ENCODE results near the gene FRMD4A. TPM values are rescaled to one million over a fixed set of nuclear protein-coding genes. Genes with fewer than 3 reads are reported as not detected.
A peak's percentile ranks its signal among the peaks of the same experiment; 100 is the strongest.
"Not testable (repeated sequence)": the region's sequence is repeated elsewhere in the genome, so short reads cannot be mapped to it uniquely, and the experiment has no call there.

FRMD4A gene
- total RNA-seq, 1 experiment from 2014 or later: 0.23 TPM

DNA sequence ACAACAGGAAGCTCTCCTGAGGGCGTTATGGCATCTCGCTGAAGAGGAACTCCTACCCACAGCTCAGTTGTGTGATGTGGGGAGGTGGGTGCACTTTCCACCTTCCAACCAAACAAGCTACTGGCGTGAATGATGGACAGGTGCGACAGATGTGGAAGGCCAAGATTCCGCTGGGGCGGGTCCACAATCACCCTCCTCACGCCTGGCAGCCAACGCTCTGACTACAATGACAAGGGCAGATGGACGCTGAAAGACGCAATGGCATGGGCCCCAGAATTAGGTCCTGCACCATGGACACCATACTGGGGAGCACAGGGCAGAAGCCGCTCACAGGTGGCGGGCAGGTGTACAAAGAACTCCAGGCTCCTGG is 461.4 kb downstream of the FRMD4A start:
- Mint-ChIP-seq H3K27ac (ENCODE audit: low read depth, unreplicated experiment) (no peak overlapping the region), H3K4me3 (ENCODE audit: unreplicated experiment) (no peak overlapping the region), H3K4me1 (ENCODE audit: insufficient read depth, unreplicated experiment) (peaks cover 17% of the 10 kb centered on the region), H3K36me3 (ENCODE audit: insufficient read depth, unreplicated experiment) (no peaks in the 10 kb centered on the region), H3K27me3 (ENCODE audit: insufficient read depth, unreplicated experiment) (no peaks in the 10 kb centered on the region), H3K9me3 (ENCODE audit: unreplicated experiment) (no peaks in the 10 kb centered on the region)
- no TSS peak for BruUV-seq (replicated peaks)
- CTCF ChIA-PET: no interaction called here
- DNase-seq (ENCODE audit: unreplicated experiment): no peak
- TF ChIP-seq, protein P1, sequence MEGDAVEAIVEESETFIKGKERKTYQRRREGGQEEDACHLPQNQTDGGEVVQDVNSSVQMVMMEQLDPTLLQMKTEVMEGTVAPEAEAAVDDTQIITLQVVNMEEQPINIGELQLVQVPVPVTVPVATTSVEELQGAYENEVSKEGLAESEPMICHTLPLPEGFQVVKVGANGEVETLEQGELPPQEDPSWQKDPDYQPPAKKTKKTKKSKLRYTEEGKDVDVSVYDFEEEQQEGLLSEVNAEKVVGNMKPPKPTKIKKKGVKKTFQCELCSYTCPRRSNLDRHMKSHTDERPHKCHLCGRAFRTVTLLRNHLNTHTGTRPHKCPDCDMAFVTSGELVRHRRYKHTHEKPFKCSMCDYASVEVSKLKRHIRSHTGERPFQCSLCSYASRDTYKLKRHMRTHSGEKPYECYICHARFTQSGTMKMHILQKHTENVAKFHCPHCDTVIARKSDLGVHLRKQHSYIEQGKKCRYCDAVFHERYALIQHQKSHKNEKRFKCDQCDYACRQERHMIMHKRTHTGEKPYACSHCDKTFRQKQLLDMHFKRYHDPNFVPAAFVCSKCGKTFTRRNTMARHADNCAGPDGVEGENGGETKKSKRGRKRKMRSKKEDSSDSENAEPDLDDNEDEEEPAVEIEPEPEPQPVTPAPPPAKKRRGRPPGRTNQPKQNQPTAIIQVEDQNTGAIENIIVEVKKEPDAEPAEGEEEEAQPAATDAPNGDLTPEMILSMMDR (IDR thresholded peaks at IDR 0.05; ENCODE audit: unreplicated experiment): no peak
- POLR2A ChIA-PET: no interaction called here
- intact Hi-C loops (cut with micrococcal nuclease): no loop called here

DNA sequence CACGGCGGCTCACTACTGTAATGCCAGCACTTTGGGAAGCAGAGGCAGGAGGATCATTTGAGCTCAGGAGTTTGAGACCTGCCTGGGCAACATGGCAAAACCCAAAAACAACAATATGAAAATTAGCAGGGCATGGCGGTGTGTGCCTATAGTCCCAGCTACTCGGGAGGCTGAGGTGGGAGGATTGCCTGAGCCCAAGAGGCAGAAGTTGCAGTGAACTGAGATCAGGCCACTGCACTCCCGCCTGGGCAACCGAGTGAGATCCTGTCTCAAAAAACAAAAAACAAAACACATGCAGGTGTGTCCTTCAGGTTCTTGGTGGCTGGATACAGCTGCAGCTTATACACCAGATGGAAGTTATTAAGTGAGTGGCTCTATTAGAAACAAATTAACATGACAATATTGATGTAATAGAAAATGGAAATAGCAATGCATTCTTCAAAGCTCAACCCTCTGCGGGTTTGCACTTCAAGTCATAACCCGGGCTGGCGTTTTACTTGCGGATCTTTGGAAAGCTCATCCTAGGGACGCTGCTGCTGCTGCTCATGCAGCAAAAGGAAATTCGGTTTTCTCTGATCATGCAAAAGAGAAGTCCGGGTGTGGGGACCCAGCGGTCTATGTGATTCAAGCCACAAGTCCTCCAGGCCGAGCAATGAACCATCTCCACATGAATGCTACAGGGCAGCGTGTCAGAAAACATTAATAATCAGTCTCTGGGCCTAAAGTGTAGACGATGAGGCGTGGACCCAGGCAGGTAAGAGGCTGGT is 462.0 kb downstream of the FRMD4A start:
- Mint-ChIP-seq H3K27me3 (ENCODE audit: insufficient read depth, unreplicated experiment) (no peaks in the 10 kb centered on the region), H3K4me3 (ENCODE audit: unreplicated experiment) (no peak overlapping the region), H3K4me1 (ENCODE audit: insufficient read depth, unreplicated experiment) (peaks cover 17% of the 10 kb centered on the region), H3K9me3 (ENCODE audit: unreplicated experiment) (no peaks in the 10 kb centered on the region), H3K27ac (ENCODE audit: low read depth, unreplicated experiment) (no peak overlapping the region), H3K36me3 (ENCODE audit: insufficient read depth, unreplicated experiment) (no peaks in the 10 kb centered on the region)
- BruUV-seq (replicated peaks): no TSS peak
- ChIA-PET CTCF (interaction anchor here (0.6 kb wide), 1 partner anchor 18 kb away, joined by 3 read pairs; no protein-coding TSS in a partner anchor), POLR2A (no interaction called here)
- no peak for DNase-seq (ENCODE audit: unreplicated experiment)
- TF ChIP-seq, protein P1 (IDR thresholded peaks at IDR 0.05; ENCODE audit: unreplicated experiment): no peak
- intact Hi-C loops (cut with micrococcal nuclease): no loop called here

DNA sequence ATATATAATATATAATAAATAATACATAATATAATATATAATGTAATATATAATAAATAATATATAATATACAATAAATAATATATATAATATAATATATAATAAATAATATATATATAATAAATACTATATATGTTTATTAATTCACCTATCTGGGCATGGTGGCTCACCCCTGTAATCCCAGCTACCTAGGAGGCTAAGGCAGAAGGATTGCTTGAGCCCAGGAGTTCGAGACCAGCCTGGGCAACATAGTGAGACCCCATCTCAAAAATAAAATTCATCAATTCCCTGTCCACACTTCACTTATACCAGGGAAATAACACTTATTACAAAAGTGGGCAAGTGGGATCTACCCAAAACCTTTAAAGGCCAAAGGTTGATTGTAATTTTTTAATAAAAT is 462.9 kb downstream of the FRMD4A start:
- H3K4me1 Mint-ChIP-seq (ENCODE audit: insufficient read depth, unreplicated experiment): peaks cover 13% of the 10 kb centered on the region
- BruUV-seq (replicated peaks): no TSS peak
- H3K27me3 Mint-ChIP-seq (ENCODE audit: insufficient read depth, unreplicated experiment): no peaks in the 10 kb centered on the region
- TF ChIP-seq, protein P1 (IDR thresholded peaks at IDR 0.05; ENCODE audit: unreplicated experiment): no peak
- intact Hi-C loops (cut with micrococcal nuclease): no loop called here
- CTCF ChIA-PET: no interaction called here
- H3K27ac Mint-ChIP-seq (ENCODE audit: low read depth, unreplicated experiment): no peak overlapping the region
- no peaks in the 10 kb centered on the region for H3K36me3 Mint-ChIP-seq (ENCODE audit: insufficient read depth, unreplicated experiment)
- POLR2A ChIA-PET: no interaction called here
- no peak for DNase-seq (ENCODE audit: unreplicated experiment)
- no peak overlapping the region for H3K4me3 Mint-ChIP-seq (ENCODE audit: unreplicated experiment)
- H3K9me3 Mint-ChIP-seq (ENCODE audit: unreplicated experiment): no peaks in the 10 kb centered on the region

DNA sequence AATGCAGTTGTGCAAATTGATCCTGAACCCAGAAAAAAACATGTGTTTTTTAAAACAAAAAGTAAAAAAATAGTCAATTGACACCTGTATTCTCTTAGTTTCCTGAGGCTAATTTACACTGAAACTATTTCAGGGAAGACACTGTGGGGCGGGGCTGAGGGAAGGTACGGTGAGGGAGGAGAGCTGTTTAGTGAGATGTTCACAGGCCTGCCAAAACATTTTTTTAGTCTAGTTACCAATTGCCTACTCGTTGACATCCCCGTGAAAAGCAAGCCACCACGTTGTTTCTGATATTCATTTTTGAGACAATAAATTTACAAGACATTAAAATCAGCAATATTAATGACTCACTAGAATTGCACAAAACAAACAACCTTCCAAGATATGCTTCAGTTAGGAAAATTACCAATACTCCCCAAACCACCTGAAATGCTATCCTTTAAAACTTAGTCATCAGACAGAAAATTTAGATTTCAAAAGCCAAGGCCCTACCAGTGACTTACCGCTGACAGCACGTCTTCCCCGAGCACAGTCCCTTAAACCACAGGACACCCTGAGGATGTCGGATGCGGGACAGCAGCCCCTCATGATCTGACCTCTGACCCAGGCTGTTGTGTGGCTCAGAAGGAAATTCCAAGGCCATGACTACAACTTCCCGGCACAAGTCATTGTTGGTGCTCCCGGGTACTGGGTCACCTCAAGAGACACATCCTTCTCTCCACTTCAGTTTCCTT is 464.8 kb downstream of the FRMD4A start:
- TF ChIP-seq, protein P1 (IDR thresholded peaks at IDR 0.05; ENCODE audit: unreplicated experiment): no peak
- Mint-ChIP-seq H3K27me3 (ENCODE audit: insufficient read depth, unreplicated experiment) (no peaks in the 10 kb centered on the region), H3K9me3 (ENCODE audit: unreplicated experiment) (no peaks in the 10 kb centered on the region), H3K4me1 (ENCODE audit: insufficient read depth, unreplicated experiment) (peaks cover 13% of the 10 kb centered on the region), H3K4me3 (ENCODE audit: unreplicated experiment) (peak overlapping the region; percentile 20), H3K36me3 (ENCODE audit: insufficient read depth, unreplicated experiment) (no peaks in the 10 kb centered on the region), H3K27ac (ENCODE audit: low read depth, unreplicated experiment) (peak overlapping the region; percentile 76)
- POLR2A ChIA-PET: interaction anchor here (0.5 kb wide), 1 partner anchor 86 kb away, joined by 3 read pairs; no protein-coding TSS in a partner anchor
- no TSS peak for BruUV-seq (replicated peaks)
- intact Hi-C loops (cut with micrococcal nuclease): no loop called here
- CTCF ChIA-PET: interaction anchor here (0.7 kb wide), 1 partner anchor 75 kb away, joined by 4 read pairs; no protein-coding TSS in a partner anchor
- DNase-seq (ENCODE audit: unreplicated experiment): peak; percentile 68

DNA sequence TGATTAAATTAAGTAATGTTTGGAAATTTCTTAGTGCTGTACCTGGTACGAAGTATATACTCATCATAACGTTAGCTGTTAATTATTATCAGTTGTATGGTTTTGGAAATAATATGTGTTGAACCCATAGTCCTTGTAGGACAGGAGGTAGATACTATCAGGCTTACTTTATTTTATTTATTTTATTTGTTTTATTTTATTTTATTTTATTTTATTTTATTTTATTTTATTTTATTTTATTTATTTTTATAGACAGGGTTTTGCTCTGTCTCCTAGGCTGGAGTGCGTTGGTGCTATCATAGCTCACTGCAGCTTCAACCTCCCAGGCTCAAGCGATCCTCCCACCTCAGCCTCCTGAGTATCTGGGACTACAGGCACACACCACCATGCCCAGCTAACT is 465.5 kb downstream of the FRMD4A start:
- H3K9me3 Mint-ChIP-seq (ENCODE audit: unreplicated experiment); intact Hi-C loops (cut with micrococcal nuclease); POLR2A ChIA-PET; DNase-seq (ENCODE audit: unreplicated experiment); H3K27me3 Mint-ChIP-seq (ENCODE audit: insufficient read depth, unreplicated experiment); BruUV-seq (replicated peaks); H3K36me3 Mint-ChIP-seq (ENCODE audit: insufficient read depth, unreplicated experiment); H3K4me3 Mint-ChIP-seq (ENCODE audit: unreplicated experiment): not testable (repeated sequence)
- CTCF ChIA-PET: interaction anchor here (0.7 kb wide), 1 partner anchor 74 kb away, joined by 4 read pairs; no protein-coding TSS in a partner anchor
- Mint-ChIP-seq H3K27ac (ENCODE audit: low read depth, unreplicated experiment) (peak overlapping the region; percentile 76), H3K4me1 (ENCODE audit: insufficient read depth, unreplicated experiment) (peaks cover 13% of the 10 kb centered on the region)

All from MCF 10A (cell line).